K562 (cell line): ENCODE results near the gene ARMC9.

Source experiments
- CREB1 ChIP-seq, 2 experiments: sonication (generic) in 1 of 2; formaldehyde crosslinking in 1 of 2; IDR thresholded peaks; 2 replicates each; pipeline versions ENCODE4 v1.6.1 to v1.8.0; 2012 to 2022; ENCODE audit warnings: inconsistent platforms in 1 of 2, mild to moderate bottlenecking in 1 of 2, missing genetic modification reagents in 1 of 2, moderate library complexity in 1 of 2
- CTCF ChIP-seq, 3 experiments: IDR thresholded peaks in 2 of 3; conservative IDR thresholded peaks in 1 of 3; 2 replicates each; pipeline ENCODE4 v1.5.1; 2011 to 2012; ENCODE audit warnings: low read length in 3 of 3, mild to moderate bottlenecking in 3 of 3, control low read depth in 2 of 3, improper control_type of control experiment in 1 of 3, inconsistent platforms in 1 of 3, low read depth in 1 of 3, mixed read lengths in 1 of 3, moderate library complexity in 1 of 3; ENCODE audit not compliant: insufficient read depth in 2 of 3
- FOXA1 ChIP-seq: fragments of 450-650 bp; IDR thresholded peaks from 2 replicates; pipeline ENCODE4 v1.6.1; 2016; ENCODE audit warnings: mild to moderate bottlenecking, borderline replicate concordance
- HOXB6 ChIP-seq: fragments of 250-450 bp; sonication (Bioruptor Pico); IDR thresholded peaks from 2 replicates; pipeline ENCODE4 v1.5.1; 2022; ENCODE audit warnings: mild to moderate bottlenecking, borderline replicate concordance
- NR3C1 ChIP-seq: sonication (generic); formaldehyde crosslinking; IDR thresholded peaks from 2 replicates; pipeline ENCODE4 v1.8.1; 2022; ENCODE audit warnings: missing genetic modification reagents
- ZBTB26 ChIP-seq: fragments of 450-650 bp; formaldehyde crosslinking; IDR thresholded peaks from 2 replicates; pipeline ENCODE4 v1.4.0; 2022; ENCODE audit warnings: missing genetic modification characterization
- ZBTB43 ChIP-seq: sonication (generic); formaldehyde crosslinking; IDR thresholded peaks from 2 replicates; pipeline ENCODE4 v1.8.0; 2023; ENCODE audit warnings: mild to moderate bottlenecking, missing genetic modification reagents
- ZNF184 ChIP-seq: sonication (generic); formaldehyde crosslinking; IDR thresholded peaks from 2 replicates; pipeline ENCODE4 v1.5.0; 2020; ENCODE audit warnings: missing genetic modification reagents

GRCh38 chr2:231152800-231153557 lies 45.5 kb upstream of the ARMC9 start:
- TF ChIP-seq ZBTB43 (CRISPR knock-in tag), result no peak
- TF ChIP-seq FOXA1, result no peak
- no peak for TF ChIP-seq CREB1 (IDR thresholded peaks at IDR 0.05)
- TF ChIP-seq CREB1 (CRISPR knock-in tag; IDR thresholded peaks at IDR 0.05), result no peak
- no peak for TF ChIP-seq ZNF184 (CRISPR knock-in tag)
- TF ChIP-seq CTCF (IDR thresholded peaks at IDR 0.05 in 2 of 3, conservative IDR thresholded peaks at IDR 0.05 in 1 of 3; ENCODE audit: insufficient read depth in 2 of 3, low read depth in 1 of 3, low read length in 3 of 3), result no peak
- no peak for TF ChIP-seq ZBTB26 (CRISPR knock-in tag)
- no peak for TF ChIP-seq HOXB6 (CRISPR knock-in tag)
- no peak for TF ChIP-seq NR3C1 (CRISPR knock-in tag)
